IMR-90 (cell line): ENCODE data around the gene SPON1. TPM values are rescaled to one million over a fixed set of nuclear protein-coding genes. Genes with fewer than 3 reads are reported as not detected.

Source experiments
- ATAC-seq: fragments of 200-7000 bp; cut with Tn5 transposase; 2 replicates; pipeline ENCODE4 v1.9.1; 2020; ENCODE audit warnings: low read depth, mild to moderate bottlenecking, moderate library complexity
- BruUV-seq: library from RNA; stranded (reverse); fragments of 400-500 nt; replicated peaks from 2 replicates; lab custom pipeline; 2021; lab: Mats Ljungman, UMichigan
- CTCF ChIA-PET: fragments of 300-600 bp; formaldehyde crosslinking; extraction: SDS; loops from one replicate; lab custom pipeline; 2021; ENCODE audit warnings: antibody characterized with exemption; lab: Yijun Ruan, JAX
- POLR2A ChIA-PET: fragments of 300-600 bp; sonication (Branson Sonifier 250); formaldehyde crosslinking; loops from one replicate; lab custom pipeline; 2022; ENCODE audit warnings: antibody characterized with exemption; ENCODE audit not compliant: unreplicated experiment; lab: Charles Lee
- DNase-seq: peaks from one replicate; pipeline ENCODE4 v3.0.0; 2013
- H2AFZ ChIP-seq: replicated peaks from 2 replicates; pipeline ENCODE3; 2013; ENCODE audit warnings: low read length, mild to moderate bottlenecking; ENCODE audit not compliant: poor library complexity
- H2AK5ac ChIP-seq: 2 replicates; pipeline ENCODE4 v1.6.1; 2013; ENCODE audit warnings: low read depth, low read length, inconsistent platforms
- H2AK9ac ChIP-seq: replicated peaks from 2 replicates; pipeline ENCODE3; 2013; ENCODE audit warnings: mild to moderate bottlenecking, low read depth, low read length, moderate library complexity; ENCODE audit not compliant: poor library complexity
- H2BK120ac ChIP-seq: 2 replicates; pipeline ENCODE4 v1.6.1; 2013; ENCODE audit warnings: low read depth, low read length, inconsistent platforms
- H2BK15ac ChIP-seq: 3 replicates; pipeline ENCODE4 v1.6.1; 2013; ENCODE audit warnings: low read depth, low read length, inconsistent platforms
- H2BK20ac ChIP-seq: 2 replicates; pipeline ENCODE4 v1.6.1; 2013; ENCODE audit warnings: low read depth, mild to moderate bottlenecking, inconsistent platforms, low read length, moderate library complexity
- H2BK5ac ChIP-seq: 2 replicates; pipeline ENCODE4 v1.6.1; 2013; ENCODE audit warnings: mild to moderate bottlenecking, low read depth, low read length, inconsistent platforms; ENCODE audit not compliant: poor library complexity, severe bottlenecking
- H3K14ac ChIP-seq: replicated peaks from 2 replicates; pipeline ENCODE4 v1.6.1; 2013; ENCODE audit warnings: low read depth, low read length, inconsistent platforms
- H3K18ac ChIP-seq: 2 replicates; pipeline ENCODE4 v1.6.1; 2013; ENCODE audit warnings: low read depth, low read length, control low read depth
- H3K23ac ChIP-seq: 2 replicates; pipeline ENCODE4 v1.6.1; 2013; ENCODE audit warnings: low read depth, low read length, inconsistent platforms
- H3K27ac ChIP-seq: 2 replicates; pipeline ENCODE4 v1.5.1; 2013; ENCODE audit warnings: mild to moderate bottlenecking, control low read depth, low read length; ENCODE audit not compliant: insufficient read depth
- H3K27me3 ChIP-seq: 2 replicates; pipeline ENCODE4 v1.6.1; 2013; ENCODE audit warnings: low read length; ENCODE audit not compliant: control insufficient read depth, insufficient read depth
- H3K36me3 ChIP-seq: 2 replicates; pipeline ENCODE4 v1.6.1; 2013; ENCODE audit warnings: low read length, mixed read lengths; ENCODE audit not compliant: control insufficient read depth, insufficient read depth
- H3K4ac ChIP-seq: 2 replicates; pipeline ENCODE4 v1.6.1; 2013; ENCODE audit warnings: low read depth, low read length, inconsistent platforms
- H3K4me1 ChIP-seq: 2 replicates; pipeline ENCODE4 v1.6.1; 2013; ENCODE audit warnings: low read length, mixed read lengths; ENCODE audit not compliant: control insufficient read depth, insufficient read depth
- H3K4me2 ChIP-seq: 2 replicates; pipeline ENCODE4 v1.6.1; 2013; ENCODE audit warnings: low read depth, mild to moderate bottlenecking, control low read depth, low read length, moderate library complexity
- H3K4me3 ChIP-seq: 2 replicates; pipeline ENCODE4 v1.5.1; 2013; ENCODE audit warnings: low read depth, mild to moderate bottlenecking, control low read depth, low read length, moderate library complexity; ENCODE audit not compliant: insufficient read depth
- H3K56ac ChIP-seq: 2 replicates; pipeline ENCODE4 v1.6.1; 2013; ENCODE audit warnings: low read length, inconsistent platforms; ENCODE audit not compliant: insufficient read depth; ENCODE audit errors: extremely low read depth
- H3K79me1 ChIP-seq, 2 experiments: 2 replicates each; pipeline ENCODE4 v1.6.1; 2013; ENCODE audit warnings: low read length in 2 of 2, inconsistent platforms in 1 of 2, low read depth in 1 of 2
- H3K9ac ChIP-seq: 2 replicates; pipeline ENCODE4 v1.6.1; 2013; ENCODE audit warnings: low read depth, low read length, control low read depth
- H3K9me1 ChIP-seq: 2 replicates; pipeline ENCODE4 v1.6.1; 2013; ENCODE audit warnings: low read length, inconsistent platforms; ENCODE audit not compliant: insufficient read depth
- H3K9me3 ChIP-seq: 2 replicates; pipeline ENCODE4 v1.6.1; 2013; ENCODE audit warnings: low read length; ENCODE audit not compliant: control insufficient read depth, insufficient read depth
- H4K20me1 ChIP-seq: 2 replicates; pipeline ENCODE4 v1.6.1; 2013; ENCODE audit warnings: low read length, inconsistent platforms; ENCODE audit not compliant: insufficient read depth
- H4K5ac ChIP-seq: 2 replicates; pipeline ENCODE4 v1.6.1; 2013; ENCODE audit warnings: mild to moderate bottlenecking, low read depth, low read length, control low read depth
- H4K8ac ChIP-seq, 2 experiments: 2 replicates each; pipeline ENCODE4 v1.6.1; 2013; ENCODE audit warnings: low read depth in 2 of 2, low read length in 2 of 2, control low read depth in 1 of 2, inconsistent platforms in 1 of 2
- H4K91ac ChIP-seq: 2 replicates; pipeline ENCODE4 v1.6.1; 2013; ENCODE audit warnings: low read depth, low read length, inconsistent platforms; ENCODE audit not compliant: insufficient read depth
- BHLHE40 ChIP-seq: fragments of 150-350 bp; IDR thresholded peaks from 2 replicates; pipeline ENCODE4 v1.6.1; 2016; ENCODE audit warnings: mild to moderate bottlenecking, low read depth, low read length
- CEBPB ChIP-seq: IDR thresholded peaks from 2 replicates; pipeline ENCODE4 v1.6.1; 2012; ENCODE audit warnings: low read depth, low read length, improper control_type of control experiment
- CHD1 ChIP-seq: IDR thresholded peaks from 2 replicates; pipeline ENCODE4 v1.6.1; 2012; ENCODE audit warnings: low read depth, low read length, improper control_type of control experiment
- FOS ChIP-seq: fragments of 150-350 bp; IDR thresholded peaks from 2 replicates; pipeline ENCODE4 v1.6.1; 2016; ENCODE audit warnings: low read depth, low read length
- MAFK ChIP-seq: IDR thresholded peaks from 2 replicates; pipeline ENCODE4 v1.6.1; 2012; ENCODE audit warnings: low read depth, low read length, improper control_type of control experiment
- MAZ ChIP-seq: IDR thresholded peaks from 2 replicates; pipeline ENCODE4 v1.6.1; 2012; ENCODE audit warnings: low read depth, mild to moderate bottlenecking, low read length, improper control_type of control experiment, moderate library complexity, borderline replicate concordance
- MXI1 ChIP-seq: IDR thresholded peaks from 2 replicates; pipeline ENCODE4 v1.6.1; 2012; ENCODE audit warnings: low read depth, mild to moderate bottlenecking, low read length, moderate library complexity, borderline replicate concordance
- NFE2L2 ChIP-seq: fragments of 150-350 bp; IDR thresholded peaks from 2 replicates; pipeline ENCODE4 v1.6.1; 2016; ENCODE audit warnings: low read depth, mild to moderate bottlenecking, low read length
- POLR2A ChIP-seq: IDR thresholded peaks from 2 replicates; pipeline ENCODE4 v1.6.1; 2012; ENCODE audit warnings: mild to moderate bottlenecking, low read depth, low read length
- RAD21 ChIP-seq: IDR thresholded peaks from 2 replicates; pipeline ENCODE4 v1.6.1; 2012; ENCODE audit warnings: low read length, improper control_type of control experiment
- RCOR1 ChIP-seq: IDR thresholded peaks from 2 replicates; pipeline ENCODE4 v1.6.1; 2012; ENCODE audit warnings: mild to moderate bottlenecking, low read length, improper control_type of control experiment; ENCODE audit not compliant: insufficient replicate concordance
- RFX5 ChIP-seq: IDR thresholded peaks from 2 replicates; pipeline ENCODE4 v1.8.0; 2012; ENCODE audit warnings: low read depth, mild to moderate bottlenecking, low read length, moderate library complexity
- SMC3 ChIP-seq: fragments of 150-350 bp; IDR thresholded peaks from 2 replicates; pipeline ENCODE4 v1.6.1; 2016; ENCODE audit warnings: low read depth, mild to moderate bottlenecking, antibody characterized with exemption, low read length, moderate library complexity
- WGBS, 2 experiments: methylation state at CpG; one replicate each; pipeline versions ENCODE4 v1.1.5 to v1.1.7; 2013; ENCODE audit warnings: missing lambda C conversion rate in 2 of 2; ENCODE audit not compliant: insufficient read length in 1 of 2; ENCODE audit errors: extremely low coverage in 2 of 2; 5-methylcytosine and 5-hydroxymethylcytosine counted together
- dilution Hi-C: fragments of 300-500 bp; cut with HindIII; formaldehyde crosslinking; loops from one replicate; pipeline ENCODE4 v1.14.3; 2018; ENCODE audit warnings: low sequenced_read_pairs; ENCODE audit not compliant: unreplicated experiment
- in situ Hi-C: fragments of 300-500 bp; cut with MboI; formaldehyde crosslinking; loops from 3 replicates; pipeline ENCODE4 v1.14.3; 2019; ENCODE audit warnings: low sequenced_read_pairs, inconsistent platforms, mixed read lengths
- intact Hi-C: fragments of 100-400 bp; cut with micrococcal nuclease; formaldehyde crosslinking; loops from 2 replicates; pipeline ENCODE4 v1.10.0; 2022
- polyA plus RNA-seq, 3 experiments: library from polyadenylated mRNA; depleted of rRNA; stranded (reverse); fragments of >200 nt; gene quantifications; 2 replicates each; pipeline ENCODE4 v1.2.3, GENCODE V29; 2012; ENCODE audit warnings: low replicate concordance in 1 of 3
- total RNA-seq: library from RNA; depleted of rRNA; stranded (reverse); fragments of >200 nt; gene quantifications from 2 replicates; pipeline ENCODE4 v1.2.3, GENCODE V29; 2012
- TF ChIP-seq, protein P1 (sequence below): fragments of 150-350 bp; IDR thresholded peaks from 2 replicates; pipeline ENCODE4 v1.6.1; 2016; ENCODE audit warnings: low read depth, mild to moderate bottlenecking, low read length, moderate library complexity, borderline replicate concordance
- TF ChIP-seq, protein P2 (sequence below): conservative IDR thresholded peaks from 2 replicates; pipeline ENCODE4 v1.5.1; 2012; ENCODE audit warnings: mild to moderate bottlenecking, low read depth, low read length, improper control_type of control experiment
- TF ChIP-seq, protein P3 (sequence below): fragments of 150-350 bp; IDR thresholded peaks from 2 replicates; pipeline ENCODE4 v1.6.1; 2017; ENCODE audit warnings: mild to moderate bottlenecking, antibody characterized with exemption, low read length, low read depth

The SPON1 gene
- total and polyA plus RNA-seq, 2 of the 4 experiments (the other 2 are of a cell fraction), result 0.62 to 0.72 TPM

DNA sequence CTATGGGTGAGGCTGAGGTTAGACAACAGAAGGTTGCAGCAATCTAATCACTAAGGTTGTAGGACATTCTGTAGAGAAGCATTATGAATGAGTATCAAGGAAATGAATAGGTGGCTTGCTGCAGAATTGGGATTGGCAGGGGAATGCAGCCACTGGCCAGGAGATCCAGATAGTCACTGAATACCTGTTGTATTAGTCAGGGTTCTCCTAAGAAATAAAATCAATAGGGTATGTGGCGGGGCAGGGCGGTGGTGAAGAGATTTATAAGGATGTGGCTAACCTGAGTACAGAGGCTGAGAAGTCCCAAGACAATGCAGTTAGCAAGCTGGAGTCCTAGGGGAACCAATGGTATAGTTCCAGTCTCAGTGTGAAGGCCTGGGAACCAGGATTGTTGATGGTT lies 163.0 kb downstream of the SPON1 start:
- H3K9me1 ChIP-seq, result no peaks in the 10 kb centered on the region
- H3K4ac ChIP-seq, result no peak overlapping the region
- H4K91ac ChIP-seq, result no peak overlapping the region
- H3K27ac ChIP-seq, result no peak overlapping the region
- BruUV-seq, result no TSS peak
- H3K4me1 ChIP-seq, result no peaks in the 10 kb centered on the region
- 76% methylated on average over 2 of the region's 2 CpGs; no CpG with 5 or more reads in 1 of the 2 experiments for WGBS, 2 experiments
- H3K9ac ChIP-seq, result no peak overlapping the region
- H4K8ac ChIP-seq, result no peak overlapping the region
- in situ Hi-C loops, result no loop called here
- no peak overlapping the region for H2AK9ac ChIP-seq
- H4K20me1 ChIP-seq, result no peaks in the 10 kb centered on the region
- DNase-seq, result no peak
- H2AFZ ChIP-seq, result no peak overlapping the region
- H2BK15ac ChIP-seq, result no peak overlapping the region
- no peak overlapping the region for H3K14ac ChIP-seq
- H2BK5ac ChIP-seq, result no peak overlapping the region
- no peak overlapping the region for H3K4me2 ChIP-seq
- no peaks in the 10 kb centered on the region for H3K9me3 ChIP-seq
- H3K23ac ChIP-seq, result no peak overlapping the region
- no peak for TF ChIP-seq RAD21
- TF ChIP-seq MXI1, result no peak
- TF ChIP-seq CEBPB, result no peak
- TF ChIP-seq, protein P1, sequence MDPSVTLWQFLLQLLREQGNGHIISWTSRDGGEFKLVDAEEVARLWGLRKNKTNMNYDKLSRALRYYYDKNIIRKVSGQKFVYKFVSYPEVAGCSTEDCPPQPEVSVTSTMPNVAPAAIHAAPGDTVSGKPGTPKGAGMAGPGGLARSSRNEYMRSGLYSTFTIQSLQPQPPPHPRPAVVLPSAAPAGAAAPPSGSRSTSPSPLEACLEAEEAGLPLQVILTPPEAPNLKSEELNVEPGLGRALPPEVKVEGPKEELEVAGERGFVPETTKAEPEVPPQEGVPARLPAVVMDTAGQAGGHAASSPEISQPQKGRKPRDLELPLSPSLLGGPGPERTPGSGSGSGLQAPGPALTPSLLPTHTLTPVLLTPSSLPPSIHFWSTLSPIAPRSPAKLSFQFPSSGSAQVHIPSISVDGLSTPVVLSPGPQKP, result no peak
- TF ChIP-seq RFX5, result no peak
- no peak for TF ChIP-seq CHD1
- TF ChIP-seq MAFK, result no peak
- TF ChIP-seq FOS, result no peak
- TF ChIP-seq SMC3, result no peak
- TF ChIP-seq POLR2A, result no peak
- no peak for TF ChIP-seq RCOR1
- no peak for TF ChIP-seq BHLHE40
- TF ChIP-seq, protein P2, sequence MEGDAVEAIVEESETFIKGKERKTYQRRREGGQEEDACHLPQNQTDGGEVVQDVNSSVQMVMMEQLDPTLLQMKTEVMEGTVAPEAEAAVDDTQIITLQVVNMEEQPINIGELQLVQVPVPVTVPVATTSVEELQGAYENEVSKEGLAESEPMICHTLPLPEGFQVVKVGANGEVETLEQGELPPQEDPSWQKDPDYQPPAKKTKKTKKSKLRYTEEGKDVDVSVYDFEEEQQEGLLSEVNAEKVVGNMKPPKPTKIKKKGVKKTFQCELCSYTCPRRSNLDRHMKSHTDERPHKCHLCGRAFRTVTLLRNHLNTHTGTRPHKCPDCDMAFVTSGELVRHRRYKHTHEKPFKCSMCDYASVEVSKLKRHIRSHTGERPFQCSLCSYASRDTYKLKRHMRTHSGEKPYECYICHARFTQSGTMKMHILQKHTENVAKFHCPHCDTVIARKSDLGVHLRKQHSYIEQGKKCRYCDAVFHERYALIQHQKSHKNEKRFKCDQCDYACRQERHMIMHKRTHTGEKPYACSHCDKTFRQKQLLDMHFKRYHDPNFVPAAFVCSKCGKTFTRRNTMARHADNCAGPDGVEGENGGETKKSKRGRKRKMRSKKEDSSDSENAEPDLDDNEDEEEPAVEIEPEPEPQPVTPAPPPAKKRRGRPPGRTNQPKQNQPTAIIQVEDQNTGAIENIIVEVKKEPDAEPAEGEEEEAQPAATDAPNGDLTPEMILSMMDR, result no peak
- TF ChIP-seq, protein P3, sequence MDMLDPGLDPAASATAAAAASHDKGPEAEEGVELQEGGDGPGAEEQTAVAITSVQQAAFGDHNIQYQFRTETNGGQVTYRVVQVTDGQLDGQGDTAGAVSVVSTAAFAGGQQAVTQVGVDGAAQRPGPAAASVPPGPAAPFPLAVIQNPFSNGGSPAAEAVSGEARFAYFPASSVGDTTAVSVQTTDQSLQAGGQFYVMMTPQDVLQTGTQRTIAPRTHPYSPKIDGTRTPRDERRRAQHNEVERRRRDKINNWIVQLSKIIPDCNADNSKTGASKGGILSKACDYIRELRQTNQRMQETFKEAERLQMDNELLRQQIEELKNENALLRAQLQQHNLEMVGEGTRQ, result no peak
- TF ChIP-seq MAZ, result no peak
- TF ChIP-seq NFE2L2, result no peak
- H3K4me3 ChIP-seq, result no peak overlapping the region
- ChIA-PET POLR2A (no interaction called here), CTCF (no interaction called here)
- H3K56ac ChIP-seq, result no peak overlapping the region
- no peak overlapping the region for H4K5ac ChIP-seq
- H2AK5ac ChIP-seq, result no peak overlapping the region
- H3K27me3 ChIP-seq, result no peaks in the 10 kb centered on the region
- H3K36me3 ChIP-seq, result no peaks in the 10 kb centered on the region
- no peak overlapping the region for H2BK120ac ChIP-seq
- intact Hi-C loops, result no loop called here
- no peaks in the 10 kb centered on the region for H3K79me1 ChIP-seq
- dilution Hi-C loops, result no loop called here
- no peak overlapping the region for H3K18ac ChIP-seq
- no peak for ATAC-seq
- H2BK20ac ChIP-seq, result no peak overlapping the region
